A549 (cell line): ENCODE results near the gene ZBTB38.

ENCODE experiments used
- BHLHE40 ChIP-seq: IDR thresholded peaks from 2 replicates; pipeline ENCODE4 v1.6.1; 2012; ENCODE audit warnings: low read depth, low read length, inconsistent platforms
- CBX8 ChIP-seq: fragments of 200-600 bp; sonication (generic); IDR thresholded peaks from 2 replicates; pipeline ENCODE4 v1.6.1; 2016
- EP300 ChIP-seq, 2 experiments: fragments of >200 bp; sonication (Bioruptor Twin); formaldehyde crosslinking; IDR thresholded peaks; 2 replicates in 1 of 2; 3 replicates in 1 of 2; pipeline ENCODE4 v1.6.1; 2016 to 2017
- KDM1A ChIP-seq: fragments of 200-600 bp; sonication (generic); IDR thresholded peaks from 2 replicates; pipeline ENCODE4 v1.6.1; 2016; ENCODE audit warnings: low read depth, mild to moderate bottlenecking
- MAZ ChIP-seq: fragments of 150-350 bp; IDR thresholded peaks from 2 replicates; pipeline ENCODE4 v1.6.1; 2014; ENCODE audit warnings: antibody characterized with exemption, low read depth, low read length, borderline replicate concordance
- PBX3 ChIP-seq: IDR thresholded peaks from 2 replicates; pipeline ENCODE4 v1.6.1; 2012
- POLR2A ChIP-seq: IDR thresholded peaks from 2 replicates; pipeline ENCODE4 v1.6.1; 2012; ENCODE audit warnings: mild to moderate bottlenecking, low read length
- RFX5 ChIP-seq: fragments of 450-650 bp; IDR thresholded peaks from 2 replicates; pipeline ENCODE4 v1.7.1; 2014; ENCODE audit warnings: antibody characterized with exemption, mild to moderate bottlenecking, moderate library complexity
- TP53 ChIP-seq: fragments of 250-450 bp; sonication (Bioruptor Pico); IDR thresholded peaks from 2 replicates; pipeline ENCODE4 v1.5.0; 2021; ENCODE audit warnings: mild to moderate bottlenecking, moderate library complexity
- TF ChIP-seq, protein P1 (sequence below): fragments of >200 bp; sonication (Bioruptor Twin); formaldehyde crosslinking; IDR thresholded peaks from 3 replicates; pipeline ENCODE4 v1.5.1; 2016
- TF ChIP-seq, protein P2 (sequence below): IDR thresholded peaks from 2 replicates; pipeline ENCODE4 v1.6.1; 2012

DNA sequence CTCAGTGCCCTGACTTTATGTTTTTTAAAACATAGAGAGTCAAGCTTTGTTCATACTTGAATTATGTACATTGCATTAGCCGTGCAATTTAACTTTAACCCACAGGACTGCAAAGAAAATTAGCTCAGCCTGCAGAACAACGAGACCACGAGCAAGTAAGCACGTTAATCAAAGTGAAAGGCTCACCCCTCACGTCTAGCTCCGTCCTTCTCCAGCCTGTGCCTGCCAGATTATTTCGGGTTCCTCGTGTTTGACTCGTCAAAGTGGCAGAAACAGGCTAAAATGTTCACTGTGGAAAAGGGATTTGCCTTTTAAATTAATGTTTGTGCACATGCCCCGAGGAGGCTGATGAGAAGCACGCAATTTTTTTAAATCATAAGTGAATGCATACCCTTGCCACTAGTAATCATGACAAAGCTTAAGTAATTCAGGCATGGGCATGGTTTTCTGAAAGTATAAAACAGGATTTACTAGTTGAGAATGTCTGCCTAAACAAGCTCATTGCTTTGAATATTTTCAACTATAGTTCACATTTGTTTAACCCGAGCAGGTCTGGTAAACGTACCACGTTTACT lies 15.3 kb downstream of the ZBTB38 start:
- TF ChIP-seq, protein P1, sequence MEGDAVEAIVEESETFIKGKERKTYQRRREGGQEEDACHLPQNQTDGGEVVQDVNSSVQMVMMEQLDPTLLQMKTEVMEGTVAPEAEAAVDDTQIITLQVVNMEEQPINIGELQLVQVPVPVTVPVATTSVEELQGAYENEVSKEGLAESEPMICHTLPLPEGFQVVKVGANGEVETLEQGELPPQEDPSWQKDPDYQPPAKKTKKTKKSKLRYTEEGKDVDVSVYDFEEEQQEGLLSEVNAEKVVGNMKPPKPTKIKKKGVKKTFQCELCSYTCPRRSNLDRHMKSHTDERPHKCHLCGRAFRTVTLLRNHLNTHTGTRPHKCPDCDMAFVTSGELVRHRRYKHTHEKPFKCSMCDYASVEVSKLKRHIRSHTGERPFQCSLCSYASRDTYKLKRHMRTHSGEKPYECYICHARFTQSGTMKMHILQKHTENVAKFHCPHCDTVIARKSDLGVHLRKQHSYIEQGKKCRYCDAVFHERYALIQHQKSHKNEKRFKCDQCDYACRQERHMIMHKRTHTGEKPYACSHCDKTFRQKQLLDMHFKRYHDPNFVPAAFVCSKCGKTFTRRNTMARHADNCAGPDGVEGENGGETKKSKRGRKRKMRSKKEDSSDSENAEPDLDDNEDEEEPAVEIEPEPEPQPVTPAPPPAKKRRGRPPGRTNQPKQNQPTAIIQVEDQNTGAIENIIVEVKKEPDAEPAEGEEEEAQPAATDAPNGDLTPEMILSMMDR: no peak
- TF ChIP-seq KDM1A (no peak), CBX8 (no peak), POLR2A (no peak), TP53 (CRISPR knock-in tag) (no peak), EP300 (IDR thresholded peaks at IDR 0.05) (no peak), MAZ (no peak), RFX5 (no peak), PBX3 (no peak), BHLHE40 (no peak)
- TF ChIP-seq, protein P2, sequence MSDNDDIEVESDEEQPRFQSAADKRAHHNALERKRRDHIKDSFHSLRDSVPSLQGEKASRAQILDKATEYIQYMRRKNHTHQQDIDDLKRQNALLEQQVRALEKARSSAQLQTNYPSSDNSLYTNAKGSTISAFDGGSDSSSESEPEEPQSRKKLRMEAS: no peak
